ENCODE results near the gene PTX4. TPM values are rescaled to one million over a fixed set of nuclear protein-coding genes. Genes with fewer than 3 reads are reported as not detected.

PTX4 gene
- total RNA-seq, 4 donors from 2014 or later = not detected

- WGBS, 2 donors = 95 to 96% methylated on average over 19 to 23 of the region's 44 CpGs
- peaks cover 33 to 45% of the 10 kb centered on the region in 2 donors for H3K36me3 ChIP-seq
- DNase-seq = no peak
Measured at GRCh38 chr16:1500465-1501150, 11.9 kb upstream of the PTX4 start.

GRCh38 chr16:1499756-1500464 lies 11.2 kb upstream of the PTX4 start:
- Histone ChIP-seq H3K9me3 (no peaks in the 10 kb centered on the region), H3K4me1 (peaks cover 0 to 3% of the 10 kb centered on the region in 2 donors), H3K4me3 (replicated peaks in 1 of 3) (no peak overlapping the region), H3K27ac (no peak overlapping the region), H3K36me3 (peaks cover 35 to 52% of the 10 kb centered on the region in 2 donors), H3K27me3 (no peaks in the 10 kb centered on the region)
- TF ChIP-seq POLR2A (IDR thresholded peaks at IDR 0.05) = no peak
- no peak for TF ChIP-seq CTCF (IDR thresholded peaks at IDR 0.05)
- 93 to 97% methylated on average over 19 to 26 of the region's 36 CpGs for WGBS, 2 donors
- intact Hi-C loops (cut with DNase I) = no loop called here
- DNase-seq = no peak

More at GRCh38 chr16:1500465-1501150, 11.9 kb upstream of the PTX4 start:
- H3K4me1 ChIP-seq = no peaks in the 10 kb centered on the region
- H3K27me3 ChIP-seq = no peaks in the 10 kb centered on the region
- intact Hi-C loops (cut with DNase I) = no loop called here
- TF ChIP-seq POLR2A (IDR thresholded peaks at IDR 0.05) (no peak), CTCF (IDR thresholded peaks at IDR 0.05) (no peak)
- H3K4me3 ChIP-seq (replicated peaks in 1 of 3) = no peak overlapping the region
- no peaks in the 10 kb centered on the region for H3K9me3 ChIP-seq
- H3K27ac ChIP-seq = no peak overlapping the region

- 95 to 96% methylated on average over 29 to 35 of the region's 35 CpGs for WGBS, 2 donors
- Histone ChIP-seq H3K27ac (no peak overlapping the region), H3K27me3 (no peaks in the 10 kb centered on the region), H3K9me3 (no peaks in the 10 kb centered on the region), H3K4me3 (replicated peaks in 1 of 3) (no peak overlapping the region), H3K36me3 (peaks cover 39 to 52% of the 10 kb centered on the region in 2 donors), H3K4me1 (peaks cover 6 to 11% of the 10 kb centered on the region in 2 donors)
- no peak for DNase-seq
- TF ChIP-seq POLR2A (IDR thresholded peaks at IDR 0.05) = no peak
- TF ChIP-seq CTCF (IDR thresholded peaks at IDR 0.05) = no peak
- intact Hi-C loops (cut with DNase I) = no loop called here
Measured at GRCh38 chr16:1498899-1499676, 10.3 kb upstream of the PTX4 start.

GRCh38 chr16:1497014-1497598 lies 8.4 kb upstream of the PTX4 start:
- H3K36me3 ChIP-seq = peaks cover 25 to 45% of the 10 kb centered on the region in 2 donors
- no peak overlapping the region for H3K4me3 ChIP-seq (replicated peaks in 1 of 3)
- WGBS, 2 donors = 84 to 94% methylated on average over 7 to 11 of the region's 21 CpGs
- no peak overlapping the region for H3K27ac ChIP-seq
- no peak for DNase-seq
- TF ChIP-seq POLR2A (IDR thresholded peaks at IDR 0.05) (no peak), CTCF (IDR thresholded peaks at IDR 0.05) (no peak)
- intact Hi-C loops (cut with DNase I) = no loop called here
- H3K9me3 ChIP-seq = no peaks in the 10 kb centered on the region
- peaks cover 10 to 20% of the 10 kb centered on the region in 2 donors for H3K4me1 ChIP-seq
- H3K27me3 ChIP-seq = no peaks in the 10 kb centered on the region

Measured in thyroid gland (tissue), 4 donors.